OCI-LY7 (cell line): ENCODE results near the gene ERCC2. TPM values are rescaled to one million over a fixed set of nuclear protein-coding genes. Genes with fewer than 3 reads are reported as not detected.
"Not testable (repeated sequence)": the region's sequence is repeated elsewhere in the genome, so short reads cannot be mapped to it uniquely, and the experiment has no call there.

Source experiments
- BruUV-seq: library from RNA; stranded (reverse); fragments of 400-500 nt; replicated peaks from 2 replicates; lab custom pipeline; 2021; lab: Mats Ljungman, UMichigan
- CTCF ChIA-PET: fragments of 300-600 bp; sonication (Branson Sonifier 250); formaldehyde crosslinking; loops from one replicate; lab custom pipeline; 2022; ENCODE audit warnings: antibody characterized with exemption; ENCODE audit not compliant: unreplicated experiment; lab: Charles Lee
- POLR2A ChIA-PET: fragments of 300-600 bp; sonication (Branson Sonifier 250); formaldehyde crosslinking; loops from one replicate; lab custom pipeline; 2022; ENCODE audit warnings: antibody characterized with exemption; lab: Charles Lee
- DNase-seq: peaks from one replicate; pipeline ENCODE4 v3.0.0-alpha.2; 2015; ENCODE audit warnings: low spot score
- H2AFZ ChIP-seq: fragments of 200-600 bp; sonication (generic), shearing (Covaris generic); 2 replicates; pipeline ENCODE4 v1.6.1; 2014; ENCODE audit warnings: mild to moderate bottlenecking, antibody characterized with exemption, low read length, moderate library complexity
- H3K27ac ChIP-seq: fragments of 200-600 bp; sonication (generic); 2 replicates; pipeline ENCODE4 v1.5.1; 2014; ENCODE audit warnings: mixed run types, low read depth, mild to moderate bottlenecking, moderate library complexity, low read length, inconsistent platforms; ENCODE audit not compliant: poor library complexity, severe bottlenecking
- H3K36me3 ChIP-seq: fragments of 200-600 bp; sonication (generic); 2 replicates; pipeline ENCODE4 v1.6.1; 2014; ENCODE audit warnings: mild to moderate bottlenecking, antibody characterized with exemption, low read length, moderate library complexity, mixed read lengths; ENCODE audit not compliant: insufficient read depth
- H3K4me1 ChIP-seq: fragments of 200-600 bp; sonication (generic); 2 replicates; pipeline ENCODE4 v1.5.1; 2014; ENCODE audit warnings: mild to moderate bottlenecking, low read length; ENCODE audit not compliant: insufficient read depth, poor library complexity, severe bottlenecking
- H3K4me2 ChIP-seq: fragments of 200-600 bp; sonication (generic); 2 replicates; pipeline ENCODE4 v1.6.1; 2014; ENCODE audit warnings: mild to moderate bottlenecking, low read length
- H3K4me3 ChIP-seq: fragments of 200-600 bp; sonication (generic); 2 replicates; pipeline ENCODE4 v1.5.1; 2014; ENCODE audit warnings: mild to moderate bottlenecking, low read depth, low read length; ENCODE audit not compliant: poor library complexity, severe bottlenecking
- H3K79me2 ChIP-seq: fragments of 200-600 bp; sonication (generic); 2 replicates; pipeline ENCODE4 v1.6.1; 2016; ENCODE audit warnings: low read depth, mild to moderate bottlenecking, low read length, moderate library complexity, mixed read lengths; ENCODE audit not compliant: insufficient read depth
- H3K9me2 ChIP-seq: fragments of 200-600 bp; sonication (generic); 2 replicates; pipeline ENCODE4 v1.6.1; 2016; ENCODE audit warnings: mild to moderate bottlenecking, low read length, mixed read lengths; ENCODE audit not compliant: insufficient read depth
- H3K9me3 ChIP-seq: fragments of 200-600 bp; sonication (generic); 2 replicates; pipeline ENCODE4 v1.6.1; 2014; ENCODE audit warnings: mild to moderate bottlenecking, mixed run types, low read length, mixed read lengths
- H4K20me1 ChIP-seq: fragments of 200-600 bp; sonication (generic); 2 replicates; pipeline ENCODE4 v1.6.1; 2014; ENCODE audit warnings: mild to moderate bottlenecking, antibody characterized with exemption, low read length, moderate library complexity, mixed read lengths; ENCODE audit not compliant: insufficient read depth
- EZH2phosphoT487 ChIP-seq: fragments of 200-600 bp; sonication (generic); IDR thresholded peaks from 2 replicates; pipeline ENCODE4 v1.6.1; 2018; ENCODE audit warnings: low read depth, borderline replicate concordance, mild to moderate bottlenecking, mixed run types, antibody characterized with exemption, low read length, moderate library complexity, mixed read lengths
- intact Hi-C: fragments of 100-400 bp; cut with micrococcal nuclease; formaldehyde crosslinking; loops from one replicate; pipeline ENCODE4 v1.10.0; 2022; ENCODE audit not compliant: unreplicated experiment
- total RNA-seq, 2 experiments: library from RNA; depleted of rRNA in 1 of 2; stranded (reverse); fragments of >200 nt in 1 of 2; shearing (Covaris generic) in 1 of 2; gene quantifications; 2 replicates each; pipeline ENCODE4 v1.2.3, GENCODE V29; 2014 to 2022
- TF ChIP-seq, protein P1 (sequence below): fragments of 200-600 bp; sonication (generic); conservative IDR thresholded peaks from 2 replicates; pipeline ENCODE4 v1.5.1; 2014; ENCODE audit warnings: mild to moderate bottlenecking, antibody characterized with exemption, low read length, moderate library complexity, mixed read lengths

ERCC2 gene
- total RNA-seq, 2 experiments from 2014 or later: 21.0 to 24.4 TPM

- Histone ChIP-seq H3K9me2 (no peaks in the 10 kb centered on the region), H2AFZ (no peak overlapping the region), H3K4me3 (no peak overlapping the region), H3K4me1 (peaks cover 23% of the 10 kb centered on the region), H3K79me2 (peaks cover 10% of the 10 kb centered on the region), H4K20me1 (no peaks in the 10 kb centered on the region), H3K36me3 (peaks cover 45% of the 10 kb centered on the region), H3K9me3 (no peaks in the 10 kb centered on the region), H3K27ac (peak overlapping the region; percentile 17), H3K4me2 (peak overlapping the region; percentile 46; the same call in 1 of the 2 replicates)
- intact Hi-C loops: loop anchor here (5.0 kb wide), 1 partner anchor 407 kb away; the partner anchor contains the start of gene RELB
- peak; percentile 25 for DNase-seq
- POLR2A ChIA-PET: no interaction called here
- no peak for TF ChIP-seq EZH2phosphoT487
- TF ChIP-seq, protein P1, sequence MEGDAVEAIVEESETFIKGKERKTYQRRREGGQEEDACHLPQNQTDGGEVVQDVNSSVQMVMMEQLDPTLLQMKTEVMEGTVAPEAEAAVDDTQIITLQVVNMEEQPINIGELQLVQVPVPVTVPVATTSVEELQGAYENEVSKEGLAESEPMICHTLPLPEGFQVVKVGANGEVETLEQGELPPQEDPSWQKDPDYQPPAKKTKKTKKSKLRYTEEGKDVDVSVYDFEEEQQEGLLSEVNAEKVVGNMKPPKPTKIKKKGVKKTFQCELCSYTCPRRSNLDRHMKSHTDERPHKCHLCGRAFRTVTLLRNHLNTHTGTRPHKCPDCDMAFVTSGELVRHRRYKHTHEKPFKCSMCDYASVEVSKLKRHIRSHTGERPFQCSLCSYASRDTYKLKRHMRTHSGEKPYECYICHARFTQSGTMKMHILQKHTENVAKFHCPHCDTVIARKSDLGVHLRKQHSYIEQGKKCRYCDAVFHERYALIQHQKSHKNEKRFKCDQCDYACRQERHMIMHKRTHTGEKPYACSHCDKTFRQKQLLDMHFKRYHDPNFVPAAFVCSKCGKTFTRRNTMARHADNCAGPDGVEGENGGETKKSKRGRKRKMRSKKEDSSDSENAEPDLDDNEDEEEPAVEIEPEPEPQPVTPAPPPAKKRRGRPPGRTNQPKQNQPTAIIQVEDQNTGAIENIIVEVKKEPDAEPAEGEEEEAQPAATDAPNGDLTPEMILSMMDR: no peak
- CTCF ChIA-PET: interaction anchor here (0.6 kb wide), 1 partner anchor 11 kb away, joined by 3 read pairs; no protein-coding TSS in a partner anchor
- BruUV-seq: no TSS peak
Measured at GRCh38 chr19:45409557-45409920, 39.2 kb upstream of the ERCC2 start.

DNA sequence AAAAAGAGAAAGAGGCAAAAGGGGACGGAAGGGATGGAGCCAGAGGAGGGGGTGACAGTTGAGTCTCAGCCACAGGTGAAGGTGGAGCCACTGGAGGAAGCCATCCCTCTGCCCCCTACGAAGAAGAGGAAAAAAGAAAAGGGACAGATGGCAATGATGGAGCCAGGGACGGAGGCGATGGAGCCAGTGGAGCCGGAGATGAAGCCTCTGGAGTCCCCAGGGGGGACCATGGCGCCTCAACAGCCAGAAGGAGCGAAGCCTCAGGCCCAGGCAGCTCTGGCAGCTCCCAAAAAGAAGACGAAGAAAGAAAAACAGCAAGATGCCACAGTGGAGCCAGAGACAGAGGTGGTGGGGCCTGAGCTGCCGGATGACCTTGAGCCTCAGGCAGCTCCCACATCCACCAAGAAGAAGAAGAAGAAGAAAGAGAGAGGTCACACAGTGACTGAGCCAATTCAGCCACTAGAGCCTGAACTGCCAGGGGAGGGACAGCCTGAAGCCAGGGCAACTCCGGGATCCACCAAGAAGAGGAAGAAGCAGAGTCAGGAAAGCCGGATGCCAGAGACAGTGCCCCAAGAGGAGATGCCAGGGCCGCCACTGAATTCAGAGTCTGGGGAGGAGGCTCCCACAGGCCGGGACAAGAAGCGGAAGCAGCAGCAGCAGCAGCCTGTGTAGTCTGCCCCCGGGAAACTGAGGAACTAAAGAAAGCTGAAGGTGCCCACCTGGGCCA, 38.6 kb upstream of the ERCC2 start:
- peak overlapping the region; percentile 17 for H3K27ac ChIP-seq
- no peaks in the 10 kb centered on the region for H3K9me2 ChIP-seq
- CTCF ChIA-PET: interaction anchor here (0.6 kb wide), 1 partner anchor 11 kb away, joined by 3 read pairs; no protein-coding TSS in a partner anchor
- TF ChIP-seq EZH2phosphoT487: no peak
- H4K20me1 ChIP-seq: no peaks in the 10 kb centered on the region
- H3K4me1 ChIP-seq: peaks cover 29% of the 10 kb centered on the region
- H3K36me3 ChIP-seq: peaks cover 39% of the 10 kb centered on the region
- H2AFZ ChIP-seq: no peak overlapping the region
- peaks cover 10% of the 10 kb centered on the region for H3K79me2 ChIP-seq
- no peak for DNase-seq
- POLR2A ChIA-PET: no interaction called here
- no peaks in the 10 kb centered on the region for H3K9me3 ChIP-seq
- peak overlapping the region; percentile 46; the same call in 1 of the 2 replicates for H3K4me2 ChIP-seq
- H3K4me3 ChIP-seq: no peak overlapping the region
- TSS peak; percentile 75 for BruUV-seq
- intact Hi-C loops: loop anchor here (5.0 kb wide), 1 partner anchor 407 kb away; the partner anchor contains the start of gene RELB

DNA sequence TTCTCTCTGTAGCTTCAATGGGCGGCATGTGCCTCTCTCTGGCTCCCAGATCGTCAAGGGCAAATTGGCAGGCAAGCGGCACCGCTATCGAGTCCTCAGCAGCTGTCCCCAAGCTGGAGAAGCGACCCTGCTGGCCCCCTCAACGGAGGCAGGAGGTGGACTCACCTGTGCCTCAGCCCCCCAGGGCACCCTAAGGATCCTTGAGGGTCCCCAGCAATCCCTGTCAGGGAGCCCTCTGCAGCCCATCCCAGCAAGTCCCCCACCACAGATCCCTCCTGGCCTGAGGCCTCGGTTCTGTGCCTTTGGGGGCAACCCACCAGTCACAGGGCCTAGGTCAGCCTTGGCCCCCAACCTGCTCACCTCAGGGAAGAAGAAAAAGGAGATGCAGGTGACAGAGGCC, 37.7 kb upstream of the ERCC2 start:
- Histone ChIP-seq H3K4me3 (no peak overlapping the region), H3K27ac (no peak overlapping the region), H3K9me3 (no peaks in the 10 kb centered on the region), H3K4me2 (peak overlapping the region; percentile 92), H4K20me1 (no peaks in the 10 kb centered on the region), H2AFZ (no peak overlapping the region), H3K36me3 (peaks cover 31% of the 10 kb centered on the region), H3K79me2 (peaks cover 10% of the 10 kb centered on the region), H3K4me1 (peaks cover 37% of the 10 kb centered on the region), H3K9me2 (no peaks in the 10 kb centered on the region)
- intact Hi-C loops: loop anchor here (5.0 kb wide), 1 partner anchor 406 kb away; the partner anchor contains the start of gene RELB
- no peak for TF ChIP-seq EZH2phosphoT487
- TF ChIP-seq, protein P1: no peak
- no TSS peak for BruUV-seq
- ChIA-PET CTCF (no interaction called here), POLR2A (no interaction called here)
- no peak for DNase-seq

DNA sequence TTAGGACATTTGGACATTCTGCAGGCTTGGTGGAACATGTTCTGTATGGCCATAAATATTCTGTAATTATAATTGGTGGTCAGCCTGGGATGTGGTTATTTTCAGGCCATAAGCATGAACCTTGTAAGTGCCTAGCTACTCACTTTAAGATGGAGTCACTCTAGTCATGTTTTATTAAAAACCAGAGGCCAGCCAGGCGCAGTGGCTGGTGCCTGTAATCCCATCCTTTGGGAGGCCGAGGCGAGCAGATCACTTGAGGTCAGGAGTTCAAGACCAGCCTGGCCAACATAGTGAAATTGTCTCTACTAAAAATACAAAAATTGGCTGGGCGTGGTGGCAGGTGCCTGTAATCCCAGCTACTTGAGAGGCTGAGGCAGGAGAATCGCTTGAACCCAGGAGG, 37.2 kb upstream of the ERCC2 start:
- Histone ChIP-seq H3K79me2 (peaks cover 10% of the 10 kb centered on the region), H3K4me1 (peaks cover 38% of the 10 kb centered on the region), H3K4me3 (peak overlapping the region; percentile 89), H3K4me2 (peak overlapping the region; percentile 92), H3K36me3 (peaks cover 25% of the 10 kb centered on the region)
- H3K9me3 ChIP-seq, POLR2A ChIA-PET, H4K20me1 ChIP-seq, H3K27ac ChIP-seq, CTCF ChIA-PET, H2AFZ ChIP-seq, H3K9me2 ChIP-seq, DNase-seq: not testable (repeated sequence)
- BruUV-seq: TSS peak; percentile 70
- intact Hi-C loops: loop anchor here (5.0 kb wide), 1 partner anchor 405 kb away; the partner anchor contains the start of gene RELB
